Nephron (organoid): ENCODE measurements around the gene SUPT5H.
A peak's percentile ranks its signal among the peaks of the same experiment; 100 is the strongest.

Source experiments
- H3K27ac Mint-ChIP-seq, 3 experiments: 2 replicates each; pipeline ENCODE4 v1.8.0; 2020; ENCODE audit warnings: mixed read lengths in 3 of 3, mild to moderate bottlenecking in 2 of 3, moderate library complexity in 1 of 3
- H3K27me3 Mint-ChIP-seq: 2 replicates; pipeline ENCODE4 v1.8.0; 2021; ENCODE audit warnings: low read depth, mild to moderate bottlenecking, moderate library complexity, mixed read lengths
- H3K36me3 Mint-ChIP-seq: 2 replicates; pipeline ENCODE4 v1.8.0; 2020; ENCODE audit warnings: low read depth, mixed read lengths
- H3K4me1 Mint-ChIP-seq: 2 replicates; pipeline ENCODE4 v1.8.0; 2020; ENCODE audit warnings: mixed read lengths
- H3K4me3 Mint-ChIP-seq, 3 experiments: 2 replicates each; pipeline ENCODE4 v1.8.0; 2020; ENCODE audit warnings: mild to moderate bottlenecking in 3 of 3, mixed read lengths in 3 of 3, moderate library complexity in 2 of 3
- H3K9me3 Mint-ChIP-seq: 2 replicates; pipeline ENCODE4 v1.8.0; 2020; ENCODE audit warnings: mixed read lengths
- TF ChIP-seq, protein P1 (sequence below), 3 experiments: fragments of 200-600 bp; sonication (generic); IDR thresholded peaks; one replicate each; pipeline ENCODE4 v1.5.0; 2021; ENCODE audit warnings: antibody characterized with exemption in 3 of 3; ENCODE audit not compliant: unreplicated experiment in 3 of 3

SUPT5H gene

GRCh38 chr19:39518458-39518857 lies 73.1 kb downstream of the SUPT5H start:
- Mint-ChIP-seq H3K4me1 (no peaks in the 10 kb centered on the region), H3K27ac (peak overlapping the region; percentile 69 to 97 (median 96)), H3K36me3 (no peaks in the 10 kb centered on the region), H3K9me3 (no peaks in the 10 kb centered on the region), H3K4me3 (peak overlapping the region; percentile 45 to 71 (median 69)), H3K27me3 (peaks cover 55% of the 10 kb centered on the region)
- TF ChIP-seq, protein P1, sequence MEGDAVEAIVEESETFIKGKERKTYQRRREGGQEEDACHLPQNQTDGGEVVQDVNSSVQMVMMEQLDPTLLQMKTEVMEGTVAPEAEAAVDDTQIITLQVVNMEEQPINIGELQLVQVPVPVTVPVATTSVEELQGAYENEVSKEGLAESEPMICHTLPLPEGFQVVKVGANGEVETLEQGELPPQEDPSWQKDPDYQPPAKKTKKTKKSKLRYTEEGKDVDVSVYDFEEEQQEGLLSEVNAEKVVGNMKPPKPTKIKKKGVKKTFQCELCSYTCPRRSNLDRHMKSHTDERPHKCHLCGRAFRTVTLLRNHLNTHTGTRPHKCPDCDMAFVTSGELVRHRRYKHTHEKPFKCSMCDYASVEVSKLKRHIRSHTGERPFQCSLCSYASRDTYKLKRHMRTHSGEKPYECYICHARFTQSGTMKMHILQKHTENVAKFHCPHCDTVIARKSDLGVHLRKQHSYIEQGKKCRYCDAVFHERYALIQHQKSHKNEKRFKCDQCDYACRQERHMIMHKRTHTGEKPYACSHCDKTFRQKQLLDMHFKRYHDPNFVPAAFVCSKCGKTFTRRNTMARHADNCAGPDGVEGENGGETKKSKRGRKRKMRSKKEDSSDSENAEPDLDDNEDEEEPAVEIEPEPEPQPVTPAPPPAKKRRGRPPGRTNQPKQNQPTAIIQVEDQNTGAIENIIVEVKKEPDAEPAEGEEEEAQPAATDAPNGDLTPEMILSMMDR (IDR thresholded peaks at IDR 0.05; ENCODE audit: unreplicated experiment in 3 of 3), result no peak

DNA sequence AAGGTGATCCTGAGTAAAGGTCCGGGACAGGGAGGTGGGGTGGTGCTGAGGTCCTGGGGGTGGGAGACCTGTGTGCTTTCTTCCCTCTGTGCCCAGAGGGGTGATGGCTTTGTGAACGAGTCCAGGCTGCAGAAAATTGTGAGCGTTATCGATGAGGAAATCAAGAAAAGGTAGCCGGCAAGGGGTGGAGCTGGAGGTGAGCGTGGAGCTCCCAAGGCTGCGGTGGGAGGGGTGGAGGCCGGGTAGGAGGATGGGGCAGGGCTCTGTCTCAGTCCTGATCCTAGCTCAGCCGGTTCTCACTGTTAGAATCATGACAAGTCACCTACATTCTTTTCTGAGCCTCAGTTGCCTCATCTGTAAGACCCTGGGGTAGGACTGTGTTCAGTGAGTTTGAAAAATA lies 73.6 kb downstream of the SUPT5H start:
- Mint-ChIP-seq H3K27me3 (peaks cover 50% of the 10 kb centered on the region), H3K9me3 (no peaks in the 10 kb centered on the region), H3K27ac (peak overlapping the region; percentile 69 to 97 (median 96)), H3K36me3 (no peaks in the 10 kb centered on the region), H3K4me1 (no peaks in the 10 kb centered on the region), H3K4me3 (peak overlapping the region; percentile 27 to 71 (median 69))
- TF ChIP-seq, protein P1 (IDR thresholded peaks at IDR 0.05; ENCODE audit: unreplicated experiment in 3 of 3), result no peak

GRCh38 chr19:39520541-39521484 lies 75.4 kb downstream of the SUPT5H start:
- H3K27me3 Mint-ChIP-seq, result peaks cover 32% of the 10 kb centered on the region

DNA sequence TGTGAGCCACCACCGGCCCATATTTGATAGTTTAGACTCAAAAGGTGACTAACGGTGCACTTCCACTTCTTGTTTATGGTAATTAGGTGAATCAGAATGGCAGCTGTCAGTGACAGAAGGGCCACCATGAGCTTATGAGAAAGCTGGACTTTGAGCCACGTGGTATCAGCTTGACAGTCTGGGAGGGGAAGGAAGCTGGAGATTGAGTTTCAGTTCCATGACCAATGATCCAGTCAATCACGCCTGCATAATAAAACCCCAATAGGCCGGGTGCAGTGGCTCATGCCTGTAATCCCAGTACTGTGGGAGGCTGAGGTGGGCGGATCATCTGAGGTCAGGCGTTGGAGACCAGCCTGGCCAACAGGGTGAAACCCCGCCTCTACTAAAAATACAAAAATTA lies 79.1 kb downstream of the SUPT5H start:
- Mint-ChIP-seq H3K36me3 (peaks cover 9% of the 10 kb centered on the region), H3K4me1 (no peaks in the 10 kb centered on the region)

More at GRCh38 chr19:39520541-39521484, 75.4 kb downstream of the SUPT5H start:
- H3K27ac Mint-ChIP-seq, result peak overlapping the region in 2 of 3 experiments; percentile 96 to 97
- H3K36me3 Mint-ChIP-seq, result peaks cover 4% of the 10 kb centered on the region
- H3K4me1 Mint-ChIP-seq, result no peaks in the 10 kb centered on the region
- TF ChIP-seq, protein P1 (IDR thresholded peaks at IDR 0.05; ENCODE audit: unreplicated experiment in 3 of 3), result no peak
- H3K4me3 Mint-ChIP-seq, result no peak overlapping the region
- H3K9me3 Mint-ChIP-seq, result no peaks in the 10 kb centered on the region

GRCh38 chr19:39525205-39525604 lies 79.8 kb downstream of the SUPT5H start:
- Mint-ChIP-seq H3K27ac (no peak overlapping the region), H3K4me3 (no peak overlapping the region), H3K4me1 (no peaks in the 10 kb centered on the region), H3K9me3 (no peaks in the 10 kb centered on the region), H3K27me3 (no peaks in the 10 kb centered on the region), H3K36me3 (peaks cover 9% of the 10 kb centered on the region)
- TF ChIP-seq, protein P1 (IDR thresholded peaks at IDR 0.05; ENCODE audit: unreplicated experiment in 3 of 3), result no peak

More for the DNA sequence above, 79.1 kb downstream of the SUPT5H start:
- Mint-ChIP-seq H3K4me3 (no peak overlapping the region), H3K27me3 (no peaks in the 10 kb centered on the region), H3K27ac (no peak overlapping the region), H3K9me3 (no peaks in the 10 kb centered on the region)
- TF ChIP-seq, protein P1 (IDR thresholded peaks at IDR 0.05; ENCODE audit: unreplicated experiment in 3 of 3), result no peak
